H1 (cell line): ENCODE measurements around the gene ARHGAP6. TPM values are rescaled to one million over a fixed set of nuclear protein-coding genes. Genes with fewer than 3 reads are reported as not detected.

Source experiments
- CTCF ChIA-PET: fragments of 300-600 bp; sonication (Branson Sonifier 250); formaldehyde crosslinking; loops from one replicate; lab custom pipeline; 2021; ENCODE audit not compliant: partially characterized antibody; lab: Charles Lee
- POLR2A ChIA-PET: fragments of 300-600 bp; sonication (Branson Sonifier 250); formaldehyde crosslinking; loops from one replicate; lab custom pipeline; 2021; ENCODE audit warnings: inconsistent platforms; ENCODE audit not compliant: partially characterized antibody; lab: Charles Lee
- DNase-seq, 2 experiments: peaks; one replicate each; pipeline versions ENCODE4 v3.0.0 to v3.0.0-alpha.2; 2010 to 2022; ENCODE audit warnings: low spot score in 2 of 2, low read depth in 1 of 2, mixed read lengths in 1 of 2
- FAIRE-seq: peaks from 2 replicates; lab custom pipeline; 2011; peaks lifted over from hg19 to GRCh38; lab: Jason Lieb, UNC
- H2AFZ ChIP-seq: 2 replicates; pipeline ENCODE4 v1.8.1; 2012; ENCODE audit warnings: low read length, inconsistent platforms
- H2AK5ac ChIP-seq: 2 replicates; pipeline ENCODE4 v1.6.1; 2013; ENCODE audit warnings: low read depth, low read length
- H2BK120ac ChIP-seq: replicated peaks from 2 replicates; pipeline ENCODE3; 2013; ENCODE audit warnings: low read depth, low read length, inconsistent platforms
- H2BK12ac ChIP-seq: 2 replicates; pipeline ENCODE4 v1.6.1; 2013; ENCODE audit warnings: low read depth, low read length
- H2BK15ac ChIP-seq: 2 replicates; pipeline ENCODE4 v1.6.1; 2013; ENCODE audit warnings: low read length
- H2BK20ac ChIP-seq: 2 replicates; pipeline ENCODE4 v1.6.1; 2013; ENCODE audit warnings: low read length
- H2BK5ac ChIP-seq: 2 replicates; pipeline ENCODE4 v1.6.1; 2013; ENCODE audit warnings: low read depth, low read length
- H3K14ac ChIP-seq: 2 replicates; pipeline ENCODE4 v1.6.1; 2013; ENCODE audit warnings: inconsistent platforms; ENCODE audit not compliant: insufficient read length
- H3K18ac ChIP-seq: 2 replicates; pipeline ENCODE4 v1.6.1; 2013; ENCODE audit warnings: low read length; ENCODE audit errors: extremely low read depth
- H3K23ac ChIP-seq: 2 replicates; pipeline ENCODE4 v1.6.1; 2013; ENCODE audit warnings: inconsistent platforms; ENCODE audit not compliant: insufficient read length
- H3K23me2 ChIP-seq: 2 replicates; pipeline ENCODE4 v1.6.1; 2013; ENCODE audit warnings: low read depth, low read length
- H3K27ac ChIP-seq: 2 replicates; pipeline ENCODE4 v1.6.1; 2011; ENCODE audit warnings: low read depth, low read length, inconsistent platforms
- H3K27me3 ChIP-seq, 4 experiments: replicated peaks in 1 of 4; 1 replicate in 1 of 4; 2 replicates in 3 of 4; pipeline versions ENCODE4 v1.6.1 to v1.8.1; 2011 to 2013; ENCODE audit warnings: low read length in 3 of 4, mild to moderate bottlenecking in 3 of 4, inconsistent platforms in 2 of 4, mixed read lengths in 2 of 4, moderate library complexity in 1 of 4; ENCODE audit not compliant: control insufficient read depth in 3 of 4, insufficient read depth in 3 of 4; ENCODE audit errors: extremely low read depth in 1 of 4
- H3K36me3 ChIP-seq, 4 experiments: 2 replicates each; pipeline versions ENCODE4 v1.6.1 to v1.8.1; 2011 to 2013; ENCODE audit warnings: mild to moderate bottlenecking in 4 of 4, low read length in 3 of 4, moderate library complexity in 2 of 4, control low read depth in 1 of 4, inconsistent platforms in 1 of 4; ENCODE audit not compliant: insufficient read depth in 4 of 4, control insufficient read depth in 2 of 4
- H3K4ac ChIP-seq: replicated peaks from 2 replicates; pipeline ENCODE3; 2013; ENCODE audit warnings: low read length, low read depth, mixed read lengths, inconsistent platforms; ENCODE audit not compliant: insufficient read length
- H3K4me1 ChIP-seq, 4 experiments: replicated peaks in 1 of 4; 1 replicate in 1 of 4; 2 replicates in 3 of 4; pipeline versions ENCODE4 v1.6.1 to v1.8.1; 2011 to 2013; ENCODE audit warnings: low read length in 3 of 4, inconsistent platforms in 2 of 4, mixed read lengths in 1 of 4; ENCODE audit not compliant: insufficient read depth in 4 of 4, control insufficient read depth in 3 of 4
- H3K4me2 ChIP-seq, 2 experiments: 2 replicates each; pipeline versions ENCODE4 v1.6.1 to v1.8.1; 2011 to 2013; ENCODE audit warnings: low read depth in 2 of 2, low read length in 2 of 2, control low read depth in 1 of 2, inconsistent platforms in 1 of 2, mild to moderate bottlenecking in 1 of 2; ENCODE audit not compliant: insufficient read depth in 1 of 2
- H3K4me3 ChIP-seq, 4 experiments: fragments of 200-600, 300-600 bp in 1 of 4; sonication (generic), shearing (Covaris generic), sonication (Bioruptor Twin) in 1 of 4; 2 replicates each; pipeline versions ENCODE4 v1.5.1 to v1.8.1; 2011 to 2016; ENCODE audit warnings: low read length in 4 of 4, low read depth in 3 of 4, control low read depth in 2 of 4, inconsistent platforms in 2 of 4, mild to moderate bottlenecking in 2 of 4, mixed read lengths in 1 of 4, moderate library complexity in 1 of 4; ENCODE audit not compliant: insufficient read depth in 2 of 4; ENCODE audit errors: extremely low read depth in 1 of 4
- H3K56ac ChIP-seq: replicated peaks from 2 replicates; pipeline ENCODE3; 2013; ENCODE audit warnings: low read depth, mild to moderate bottlenecking, mixed read lengths, low read length, inconsistent platforms; ENCODE audit not compliant: insufficient read length
- H3K79me1 ChIP-seq: 2 replicates; pipeline ENCODE4 v1.6.1; 2013; ENCODE audit warnings: low read depth, low read length, control low read depth
- H3K79me2 ChIP-seq, 2 experiments: 2 replicates each; pipeline versions ENCODE4 v1.6.1 to v1.8.1; 2012 to 2013; ENCODE audit warnings: low read length in 2 of 2, mild to moderate bottlenecking in 2 of 2, inconsistent platforms in 1 of 2; ENCODE audit not compliant: insufficient read depth in 2 of 2, control insufficient read depth in 1 of 2
- H3K9ac ChIP-seq, 4 experiments: replicated peaks in 1 of 4; 1 replicate in 1 of 4; 2 replicates in 3 of 4; pipeline versions ENCODE4 v1.6.1 to v1.8.1; 2011 to 2013; ENCODE audit warnings: low read depth in 3 of 4, low read length in 3 of 4, control low read depth in 2 of 4, mild to moderate bottlenecking in 2 of 4, moderate library complexity in 2 of 4, inconsistent platforms in 1 of 4; ENCODE audit errors: extremely low read depth in 1 of 4
- H3K9me3 ChIP-seq, 2 experiments: 2 replicates each; pipeline versions ENCODE4 v1.6.1 to v1.8.1; 2012 to 2013; ENCODE audit warnings: mild to moderate bottlenecking in 2 of 2, moderate library complexity in 2 of 2, control low read depth in 1 of 2, inconsistent platforms in 1 of 2, low read depth in 1 of 2, low read length in 1 of 2, mixed read lengths in 1 of 2; ENCODE audit not compliant: insufficient read depth in 2 of 2
- H4K20me1 ChIP-seq, 2 experiments: replicated peaks in 1 of 2; 2 replicates each; pipeline versions ENCODE3 to v1.8.1; 2011 to 2013; ENCODE audit warnings: inconsistent platforms in 2 of 2, low read length in 2 of 2, mild to moderate bottlenecking in 1 of 2; ENCODE audit not compliant: insufficient read depth in 2 of 2, control insufficient read depth in 1 of 2
- H4K5ac ChIP-seq: 2 replicates; pipeline ENCODE4 v1.6.1; 2013; ENCODE audit warnings: low read length, low read depth, mixed read lengths, inconsistent platforms; ENCODE audit not compliant: insufficient read length
- H4K8ac ChIP-seq: 2 replicates; pipeline ENCODE4 v1.8.0; 2013; ENCODE audit warnings: mild to moderate bottlenecking, moderate library complexity, low read length, inconsistent platforms; ENCODE audit not compliant: insufficient read depth; ENCODE audit errors: extremely low read depth
- H4K91ac ChIP-seq: replicated peaks from 2 replicates; pipeline ENCODE3; 2013; ENCODE audit warnings: low read length, mixed read lengths, inconsistent platforms; ENCODE audit not compliant: insufficient read length
- CREB1 ChIP-seq: IDR thresholded peaks from 2 replicates; pipeline ENCODE4 v1.6.1; 2012; ENCODE audit warnings: inconsistent platforms
- CTCF ChIP-seq, 3 experiments: IDR thresholded peaks; 1 replicate in 2 of 3; 2 replicates in 1 of 3; pipeline versions ENCODE4 v1.5.1 to v1.6.1; 2011; ENCODE audit warnings: low read length in 3 of 3, mild to moderate bottlenecking in 3 of 3, inconsistent platforms in 2 of 3, low read depth in 1 of 3, moderate library complexity in 1 of 3; ENCODE audit not compliant: insufficient read depth in 1 of 3; ENCODE audit errors: control extremely low read depth in 1 of 3
- JUN ChIP-seq: IDR thresholded peaks from 2 replicates; pipeline ENCODE4 v1.6.1; 2011; ENCODE audit warnings: low read depth, mild to moderate bottlenecking, improper control_type of control experiment, low read length
- SIRT6 ChIP-seq: IDR thresholded peaks from one replicate; pipeline ENCODE4 v1.7.1; 2012; ENCODE audit warnings: low read length, inconsistent platforms
- WGBS, 2 experiments: shearing (Covaris generic) in 1 of 2; methylation state at CpG; one replicate each; pipeline versions ENCODE4 v1.1.6 to v1.1.7; 2013 to 2015; ENCODE audit warnings: low lambda C conversion rate in 2 of 2, mixed read lengths in 2 of 2, inconsistent platforms in 1 of 2, low coverage in 1 of 2, missing lambda C conversion rate in 1 of 2; ENCODE audit not compliant: insufficient replicate concordance in 2 of 2, insufficient coverage in 1 of 2, insufficient read length in 1 of 2; ENCODE audit errors: extremely low coverage in 1 of 2, missing lambda C conversion rate in 1 of 2; 5-methylcytosine and 5-hydroxymethylcytosine counted together
- polyA plus RNA-seq, 7 experiments: library from polyadenylated mRNA; depleted of rRNA in 3 of 7; stranded (reverse) in 5 of 7; unstranded in 2 of 7; fragments of >200 nt in 5 of 7; fragments of 200-250 nt in 2 of 7; gene quantifications; 1 replicate in 5 of 7; 2 replicates in 1 of 7; 4 replicates in 1 of 7; pipeline versions ENCODE4 v1.2.1 to v1.2.3, GENCODE V29; 2011 to 2013; ENCODE audit warnings: missing spikeins in 2 of 7, mixed read lengths in 2 of 7
- total RNA-seq: library from RNA; stranded (reverse); fragmentation: NEBNext Ultra II Directional; extraction: Animal tissue kit (Norgen Biotek cat#: 25700); gene quantifications from 2 replicates; pipeline ENCODE4 v1.2.1, GENCODE V29; 2021

Gene ARHGAP6
- total and polyA plus RNA-seq, 2 of the 8 experiments (the other 6 are each of a cell fraction or from before 2014, with no cell fraction given), result 0.35 to 0.82 TPM

- POLR2A ChIA-PET, result no interaction called here
Measured at GRCh38 chrX:11159149-11159548, 506.6 kb downstream of the ARHGAP6 start.

More at GRCh38 chrX:11159149-11159548, 506.6 kb downstream of the ARHGAP6 start:
- Histone ChIP-seq H3K36me3 (no peaks in the 10 kb centered on the region), H3K9ac (no peak overlapping the region), H3K4me1 (no peaks in the 10 kb centered on the region), H4K8ac (no peak overlapping the region), H3K4ac (no peak overlapping the region), H3K4me2 (no peak overlapping the region), H4K91ac (no peak overlapping the region), H4K5ac (no peak overlapping the region), H2BK20ac (no peak overlapping the region), H2AK5ac (no peak overlapping the region), H3K23me2 (no peaks in the 10 kb centered on the region), H2BK5ac (no peak overlapping the region), H3K9me3 (no peaks in the 10 kb centered on the region), H2BK12ac (no peak overlapping the region), H3K18ac (no peak overlapping the region), H3K23ac (no peak overlapping the region), H4K20me1 (no peaks in the 10 kb centered on the region), H3K27ac (no peak overlapping the region), H3K56ac (no peak overlapping the region), H3K27me3 (no peaks in the 10 kb centered on the region), H3K4me3 (no peak overlapping the region), H2AFZ (no peak overlapping the region), H2BK15ac (no peak overlapping the region), H3K79me1 (no peaks in the 10 kb centered on the region), H3K79me2 (no peaks in the 10 kb centered on the region), H3K14ac (no peak overlapping the region), H2BK120ac (no peak overlapping the region)
- no peak for TF ChIP-seq JUN
- no peak for TF ChIP-seq CTCF (IDR thresholded peaks at IDR 0.05; ENCODE audit: control extremely low read depth in 1 of 3, insufficient read depth in 1 of 3, low read depth in 1 of 3, low read length in 3 of 3)
- TF ChIP-seq SIRT6, result no peak
- no peak for TF ChIP-seq CREB1
- FAIRE-seq (no peak), DNase-seq (no peak)
- 63% methylated on average over 1 of the region's 1 CpG; no CpG with 5 or more reads in 1 of the 2 experiments for WGBS, 2 experiments
- CTCF ChIA-PET, result no interaction called here
